Measurements from ENCODE around the gene VIPR1.

DNA sequence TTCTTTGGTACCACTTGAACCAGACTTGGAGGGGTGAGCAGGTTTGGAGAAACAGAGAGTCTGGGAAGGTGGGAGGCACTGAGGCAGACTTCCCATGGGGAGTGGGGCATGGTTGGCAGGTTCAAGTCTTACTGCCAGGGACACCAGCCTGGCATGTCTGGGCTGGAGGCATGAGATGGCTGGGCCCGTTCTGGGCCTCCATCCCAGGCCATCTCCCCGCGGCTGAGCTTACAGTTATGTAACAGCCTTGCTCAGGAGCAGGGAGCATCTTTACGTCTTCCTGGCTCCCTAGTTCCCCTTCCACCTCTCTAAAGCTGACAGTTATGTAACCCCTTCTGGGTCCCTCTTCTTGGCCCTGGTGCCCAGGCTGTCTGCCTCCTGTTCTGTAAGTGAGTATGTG, 12.4 kb downstream of the VIPR1 start:
- TF ChIP-seq, protein P1, sequence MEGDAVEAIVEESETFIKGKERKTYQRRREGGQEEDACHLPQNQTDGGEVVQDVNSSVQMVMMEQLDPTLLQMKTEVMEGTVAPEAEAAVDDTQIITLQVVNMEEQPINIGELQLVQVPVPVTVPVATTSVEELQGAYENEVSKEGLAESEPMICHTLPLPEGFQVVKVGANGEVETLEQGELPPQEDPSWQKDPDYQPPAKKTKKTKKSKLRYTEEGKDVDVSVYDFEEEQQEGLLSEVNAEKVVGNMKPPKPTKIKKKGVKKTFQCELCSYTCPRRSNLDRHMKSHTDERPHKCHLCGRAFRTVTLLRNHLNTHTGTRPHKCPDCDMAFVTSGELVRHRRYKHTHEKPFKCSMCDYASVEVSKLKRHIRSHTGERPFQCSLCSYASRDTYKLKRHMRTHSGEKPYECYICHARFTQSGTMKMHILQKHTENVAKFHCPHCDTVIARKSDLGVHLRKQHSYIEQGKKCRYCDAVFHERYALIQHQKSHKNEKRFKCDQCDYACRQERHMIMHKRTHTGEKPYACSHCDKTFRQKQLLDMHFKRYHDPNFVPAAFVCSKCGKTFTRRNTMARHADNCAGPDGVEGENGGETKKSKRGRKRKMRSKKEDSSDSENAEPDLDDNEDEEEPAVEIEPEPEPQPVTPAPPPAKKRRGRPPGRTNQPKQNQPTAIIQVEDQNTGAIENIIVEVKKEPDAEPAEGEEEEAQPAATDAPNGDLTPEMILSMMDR (conservative IDR thresholded peaks at IDR 0.05 in 1 of 2, IDR thresholded peaks at IDR 0.05 in 1 of 2; ENCODE audit: low read depth in 1 of 2, low read length in 2 of 2): no peak
- TF ChIP-seq EZH2 (IDR thresholded peaks at IDR 0.05; ENCODE audit: low read length, missing control alignments): no peak
